ENCODE data around the gene NEK1. TPM values are rescaled to one million over a fixed set of nuclear protein-coding genes. Genes with fewer than 3 reads are reported as not detected.
"Not testable (repeated sequence)": the region's sequence is repeated elsewhere in the genome, so short reads cannot be mapped to it uniquely, and the experiment has no call there.

Gene NEK1
- total RNA-seq, 4 donors from 2014 or later = 10.2 to 15.8 (median 12.9) TPM

GRCh38 chr4:169484485-169484884, 127.9 kb downstream of the NEK1 start:
- 78% methylated on average over 3 of the region's 3 CpGs for WGBS
- no peaks in the 10 kb centered on the region for H3K36me3 ChIP-seq
- H3K27me3 ChIP-seq = no peaks in the 10 kb centered on the region
- H3K4me3 ChIP-seq = no peak overlapping the region
- no peak overlapping the region for H3K27ac ChIP-seq (replicated peaks in 1 of 4)
- no peaks in the 10 kb centered on the region for H3K4me1 ChIP-seq
- TF ChIP-seq POLR2A (IDR thresholded peaks at IDR 0.05; ENCODE audit: low read depth) (no peak), POLR2AphosphoS5 (IDR thresholded peaks at IDR 0.05) (no peak), EP300 (IDR thresholded peaks at IDR 0.05) (no peak), CTCF (IDR thresholded peaks at IDR 0.05) (no peak)
- intact Hi-C loops (cut with DNase I) = loop anchor here (10.0 kb wide), 2 partner anchors 470 to 560 kb away; partner anchors contain the start of gene CBR4
- H3K9me3 ChIP-seq = peaks cover 0 to 6% (median 0%) of the 10 kb centered on the region in 4 donors
- DNase-seq (ENCODE audit: extremely low spot score) = no peak

- H3K27me3 ChIP-seq = no peaks in the 10 kb centered on the region
- WGBS = 95% methylated on average over 3 of the region's 3 CpGs
- TF ChIP-seq CTCF (IDR thresholded peaks at IDR 0.05) = no peak
- TF ChIP-seq EP300 (IDR thresholded peaks at IDR 0.05) = no peak
- TF ChIP-seq POLR2AphosphoS5 (IDR thresholded peaks at IDR 0.05) = no peak
- TF ChIP-seq POLR2A (IDR thresholded peaks at IDR 0.05; ENCODE audit: low read depth) = no peak
- no peak overlapping the region for H3K4me3 ChIP-seq
- no peak for DNase-seq (ENCODE audit: extremely low spot score)
- peaks cover 0 to 16% (median 2%) of the 10 kb centered on the region in 4 donors for H3K36me3 ChIP-seq
- H3K27ac ChIP-seq (replicated peaks in 1 of 4) = no peak overlapping the region
- no peaks in the 10 kb centered on the region for H3K4me1 ChIP-seq
- no peaks in the 10 kb centered on the region for H3K9me3 ChIP-seq
- intact Hi-C loops (cut with DNase I) = no loop called here
These were observed 148.3 kb downstream of the NEK1 start for GRCh38 chr4:169464080-169464479.

- no peak overlapping the region for H3K27ac ChIP-seq (replicated peaks in 1 of 4)
- WGBS = 97% methylated on average over 7 of the region's 7 CpGs
- peaks cover 0 to 16% (median 2%) of the 10 kb centered on the region in 4 donors for H3K36me3 ChIP-seq
- no peak for TF ChIP-seq EP300 (IDR thresholded peaks at IDR 0.05)
- TF ChIP-seq POLR2A (IDR thresholded peaks at IDR 0.05; ENCODE audit: low read depth) = no peak
- TF ChIP-seq CTCF (IDR thresholded peaks at IDR 0.05) = no peak
- no peak for TF ChIP-seq POLR2AphosphoS5 (IDR thresholded peaks at IDR 0.05)
- no peak for DNase-seq (ENCODE audit: extremely low spot score)
- no peaks in the 10 kb centered on the region for H3K9me3 ChIP-seq
- no peaks in the 10 kb centered on the region for H3K27me3 ChIP-seq
- intact Hi-C loops (cut with DNase I) = no loop called here
- H3K4me1 ChIP-seq = no peaks in the 10 kb centered on the region
- no peak overlapping the region for H3K4me3 ChIP-seq
These were observed 152.3 kb downstream of the NEK1 start for GRCh38 chr4:169460081-169460480.

- H3K27me3 ChIP-seq = no peaks in the 10 kb centered on the region
- H3K4me3 ChIP-seq = no peak overlapping the region
- H3K36me3 ChIP-seq = peaks cover 0 to 18% (median 2%) of the 10 kb centered on the region in 4 donors
- DNase-seq (ENCODE audit: extremely low spot score) = no peak
- no peak overlapping the region for H3K27ac ChIP-seq (replicated peaks in 1 of 4)
- intact Hi-C loops (cut with DNase I) = no loop called here
- no peak for TF ChIP-seq EP300 (IDR thresholded peaks at IDR 0.05)
- TF ChIP-seq POLR2A (IDR thresholded peaks at IDR 0.05; ENCODE audit: low read depth) = no peak
- no peak for TF ChIP-seq POLR2AphosphoS5 (IDR thresholded peaks at IDR 0.05)
- TF ChIP-seq CTCF (IDR thresholded peaks at IDR 0.05) = no peak
- H3K9me3 ChIP-seq = no peaks in the 10 kb centered on the region
- no peaks in the 10 kb centered on the region for H3K4me1 ChIP-seq
These were observed 153.8 kb downstream of the NEK1 start for GRCh38 chr4:169458575-169458974.

GRCh38 chr4:169452644-169453043, 159.7 kb downstream of the NEK1 start:
- DNase-seq (ENCODE audit: extremely low spot score); H3K27me3 ChIP-seq; intact Hi-C loops (cut with DNase I); H3K27ac ChIP-seq (replicated peaks in 1 of 4); H3K4me1 ChIP-seq; H3K9me3 ChIP-seq; H3K4me3 ChIP-seq: not testable (repeated sequence)
- H3K36me3 ChIP-seq = peaks cover 0 to 23% (median 5%) of the 10 kb centered on the region in 4 donors
- WGBS = 78% methylated on average over 1 of the region's 1 CpG

GRCh38 chr4:169448935-169449334, 163.4 kb downstream of the NEK1 start:
- H3K9me3 ChIP-seq; H3K4me3 ChIP-seq; H3K27me3 ChIP-seq; H3K27ac ChIP-seq (replicated peaks in 1 of 4); intact Hi-C loops (cut with DNase I); DNase-seq (ENCODE audit: extremely low spot score); H3K4me1 ChIP-seq: not testable (repeated sequence)
- H3K36me3 ChIP-seq = peaks cover 0 to 30% (median 6%) of the 10 kb centered on the region in 4 donors
- 96% methylated on average over 5 of the region's 10 CpGs for WGBS
